Ishikawa (cell line): ENCODE results near the gene A1BG.

ENCODE experiments used
- CEBPB ChIP-seq: IDR thresholded peaks from 2 replicates; pipeline ENCODE4 v1.6.1; 2012
- CREB1 ChIP-seq: IDR thresholded peaks from 2 replicates; pipeline ENCODE4 v1.6.1; 2012; ENCODE audit warnings: low read depth
- EGR1 ChIP-seq: IDR thresholded peaks from 2 replicates; pipeline ENCODE4 v1.6.1; 2012
- EP300 ChIP-seq: IDR thresholded peaks from 2 replicates; pipeline ENCODE4 v1.6.1; 2012; ENCODE audit warnings: borderline replicate concordance
- RAD21 ChIP-seq: IDR thresholded peaks from 2 replicates; pipeline ENCODE4 v1.6.1; 2012; ENCODE audit warnings: low read depth
- TAF1 ChIP-seq: IDR thresholded peaks from 2 replicates; pipeline ENCODE4 v1.6.1; 2012; ENCODE audit warnings: low read depth, mild to moderate bottlenecking
- YY1 ChIP-seq: IDR thresholded peaks from 2 replicates; pipeline ENCODE4 v1.6.1; 2012; ENCODE audit warnings: low read depth
- ZBTB7A ChIP-seq: IDR thresholded peaks from 2 replicates; pipeline ENCODE4 v1.6.1; 2012; ENCODE audit warnings: low read depth
- TF ChIP-seq, protein P1 (sequence below): IDR thresholded peaks from 2 replicates; pipeline ENCODE4 v1.6.1; 2012; ENCODE audit warnings: low read depth, mild to moderate bottlenecking
- TF ChIP-seq, protein P2 (sequence below): IDR thresholded peaks from 2 replicates; pipeline ENCODE4 v1.6.1; 2012

DNA sequence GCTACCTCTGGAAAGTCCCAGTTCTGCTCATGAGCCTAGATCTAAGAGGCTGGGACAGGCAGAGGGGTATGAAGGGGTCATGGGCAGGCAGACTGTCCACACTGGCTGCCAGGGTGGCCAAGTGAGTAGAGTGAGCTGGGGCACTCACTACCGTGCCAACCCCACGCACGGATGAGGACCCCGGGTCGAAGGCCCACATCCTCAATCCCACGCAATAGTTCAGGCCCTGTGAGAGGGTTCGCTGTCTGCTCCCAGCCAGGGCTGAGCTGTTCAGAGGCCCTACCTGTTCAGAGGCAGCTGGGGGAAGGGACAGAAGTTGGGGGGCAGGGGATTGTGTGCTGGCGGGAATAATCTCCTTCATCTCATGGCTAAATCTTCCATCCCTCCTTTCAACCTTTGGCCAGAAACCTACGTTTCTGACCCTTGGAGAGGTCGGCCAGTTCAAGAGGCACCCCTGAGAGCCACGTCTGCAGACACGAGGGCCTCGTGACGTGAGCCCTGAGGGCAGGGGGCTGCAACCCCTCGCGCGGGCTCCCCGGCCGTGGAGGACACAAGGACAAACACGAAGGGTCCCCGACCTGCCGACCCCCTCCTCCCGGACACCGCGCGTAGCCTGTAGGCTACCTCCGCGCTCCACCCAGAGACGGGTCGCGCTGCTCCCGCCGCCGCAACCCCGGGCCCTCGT lies 32.7 kb upstream of the A1BG start:
- TF ChIP-seq CEBPB = no peak
- peak; percentile 78 for TF ChIP-seq ZBTB7A
- TF ChIP-seq, protein P1, sequence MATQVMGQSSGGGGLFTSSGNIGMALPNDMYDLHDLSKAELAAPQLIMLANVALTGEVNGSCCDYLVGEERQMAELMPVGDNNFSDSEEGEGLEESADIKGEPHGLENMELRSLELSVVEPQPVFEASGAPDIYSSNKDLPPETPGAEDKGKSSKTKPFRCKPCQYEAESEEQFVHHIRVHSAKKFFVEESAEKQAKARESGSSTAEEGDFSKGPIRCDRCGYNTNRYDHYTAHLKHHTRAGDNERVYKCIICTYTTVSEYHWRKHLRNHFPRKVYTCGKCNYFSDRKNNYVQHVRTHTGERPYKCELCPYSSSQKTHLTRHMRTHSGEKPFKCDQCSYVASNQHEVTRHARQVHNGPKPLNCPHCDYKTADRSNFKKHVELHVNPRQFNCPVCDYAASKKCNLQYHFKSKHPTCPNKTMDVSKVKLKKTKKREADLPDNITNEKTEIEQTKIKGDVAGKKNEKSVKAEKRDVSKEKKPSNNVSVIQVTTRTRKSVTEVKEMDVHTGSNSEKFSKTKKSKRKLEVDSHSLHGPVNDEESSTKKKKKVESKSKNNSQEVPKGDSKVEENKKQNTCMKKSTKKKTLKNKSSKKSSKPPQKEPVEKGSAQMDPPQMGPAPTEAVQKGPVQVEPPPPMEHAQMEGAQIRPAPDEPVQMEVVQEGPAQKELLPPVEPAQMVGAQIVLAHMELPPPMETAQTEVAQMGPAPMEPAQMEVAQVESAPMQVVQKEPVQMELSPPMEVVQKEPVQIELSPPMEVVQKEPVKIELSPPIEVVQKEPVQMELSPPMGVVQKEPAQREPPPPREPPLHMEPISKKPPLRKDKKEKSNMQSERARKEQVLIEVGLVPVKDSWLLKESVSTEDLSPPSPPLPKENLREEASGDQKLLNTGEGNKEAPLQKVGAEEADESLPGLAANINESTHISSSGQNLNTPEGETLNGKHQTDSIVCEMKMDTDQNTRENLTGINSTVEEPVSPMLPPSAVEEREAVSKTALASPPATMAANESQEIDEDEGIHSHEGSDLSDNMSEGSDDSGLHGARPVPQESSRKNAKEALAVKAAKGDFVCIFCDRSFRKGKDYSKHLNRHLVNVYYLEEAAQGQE = no peak
- TF ChIP-seq TAF1 = no peak
- no peak for TF ChIP-seq RAD21
- TF ChIP-seq, protein P2, sequence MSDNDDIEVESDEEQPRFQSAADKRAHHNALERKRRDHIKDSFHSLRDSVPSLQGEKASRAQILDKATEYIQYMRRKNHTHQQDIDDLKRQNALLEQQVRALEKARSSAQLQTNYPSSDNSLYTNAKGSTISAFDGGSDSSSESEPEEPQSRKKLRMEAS = no peak
- no peak for TF ChIP-seq YY1
- TF ChIP-seq EP300 = no peak
- TF ChIP-seq EGR1 = no peak
- TF ChIP-seq CREB1 = no peak
